ENCODE data around the gene TGFBR1.

Gene TGFBR1

GRCh38 chr9:99104459-99105151 lies at the start of gene TGFBR1:
TGFBR1 (plus strand) TSS chr9:99105113; CDS start chr9:99105206, 93 bp downstream.
- H3K9me3 Mint-ChIP-seq = no peaks in the 10 kb centered on the region
- H3K36me3 Mint-ChIP-seq (ENCODE audit: low read depth) = no peaks in the 10 kb centered on the region
- no peaks in the 10 kb centered on the region for H3K27me3 Mint-ChIP-seq
- H3K4me3 Mint-ChIP-seq = peak within 1 kb of the TSS; percentile 87
- peaks cover 54% of the 10 kb centered on the region for H3K4me1 Mint-ChIP-seq (ENCODE audit: low read depth)
- H3K27ac Mint-ChIP-seq = peak within 1 kb of the TSS; percentile 85

- H3K4me3 Mint-ChIP-seq = no peak overlapping the region
- peaks cover 74% of the 10 kb centered on the region for H3K4me1 Mint-ChIP-seq (ENCODE audit: low read depth)
- no peaks in the 10 kb centered on the region for H3K9me3 Mint-ChIP-seq
- no peaks in the 10 kb centered on the region for H3K27me3 Mint-ChIP-seq
- no peaks in the 10 kb centered on the region for H3K36me3 Mint-ChIP-seq (ENCODE audit: low read depth)
- peak overlapping the region; percentile 17 for H3K27ac Mint-ChIP-seq
Measured at GRCh38 chr9:99055384-99055783, 49.5 kb upstream of the TGFBR1 start.

- peaks cover 79% of the 10 kb centered on the region for H3K4me1 Mint-ChIP-seq (ENCODE audit: low read depth)
- no peak overlapping the region for H3K4me3 Mint-ChIP-seq
- H3K27ac Mint-ChIP-seq = peak overlapping the region; percentile 66
- H3K9me3 Mint-ChIP-seq = no peaks in the 10 kb centered on the region
- H3K36me3 Mint-ChIP-seq (ENCODE audit: low read depth) = no peaks in the 10 kb centered on the region
- no peaks in the 10 kb centered on the region for H3K27me3 Mint-ChIP-seq
Measured at GRCh38 chr9:99056186-99056585, 48.7 kb upstream of the TGFBR1 start.

GRCh38 chr9:99056886-99057664 lies 47.8 kb upstream of the TGFBR1 start:
- Mint-ChIP-seq H3K4me1 (ENCODE audit: low read depth) (peaks cover 79% of the 10 kb centered on the region), H3K27me3 (no peaks in the 10 kb centered on the region), H3K36me3 (ENCODE audit: low read depth) (no peaks in the 10 kb centered on the region), H3K4me3 (peak overlapping the region; percentile 74), H3K9me3 (no peaks in the 10 kb centered on the region), H3K27ac (peak overlapping the region; percentile 66)

- H3K36me3 Mint-ChIP-seq (ENCODE audit: low read depth) = no peaks in the 10 kb centered on the region
- H3K4me1 Mint-ChIP-seq (ENCODE audit: low read depth) = peaks cover 73% of the 10 kb centered on the region
- H3K4me3 Mint-ChIP-seq = peak overlapping the region; percentile 74
- H3K27ac Mint-ChIP-seq = peak overlapping the region; percentile 66
- H3K27me3 Mint-ChIP-seq = no peaks in the 10 kb centered on the region
- H3K9me3 Mint-ChIP-seq = no peaks in the 10 kb centered on the region
Measured at GRCh38 chr9:99057665-99058625, 47.0 kb upstream of the TGFBR1 start.

GRCh38 chr9:99058964-99059921 lies 45.7 kb upstream of the TGFBR1 start:
- Mint-ChIP-seq H3K36me3 (ENCODE audit: low read depth) (no peaks in the 10 kb centered on the region), H3K27me3 (no peaks in the 10 kb centered on the region), H3K9me3 (no peaks in the 10 kb centered on the region), H3K4me1 (ENCODE audit: low read depth) (peaks cover 62% of the 10 kb centered on the region), H3K4me3 (peak overlapping the region; percentile 74), H3K27ac (peak overlapping the region; percentile 60)

- Mint-ChIP-seq H3K9me3 (no peaks in the 10 kb centered on the region), H3K27ac (no peak overlapping the region), H3K36me3 (ENCODE audit: low read depth) (no peaks in the 10 kb centered on the region), H3K4me1 (ENCODE audit: low read depth) (peaks cover 49% of the 10 kb centered on the region), H3K4me3 (no peak overlapping the region), H3K27me3 (no peaks in the 10 kb centered on the region)
Measured at GRCh38 chr9:99060621-99061020, 44.3 kb upstream of the TGFBR1 start.

GRCh38 chr9:99062549-99062948 lies 42.4 kb upstream of the TGFBR1 start:
- H3K4me1 Mint-ChIP-seq (ENCODE audit: low read depth) = peaks cover 30% of the 10 kb centered on the region
- H3K9me3 Mint-ChIP-seq = no peaks in the 10 kb centered on the region
- no peaks in the 10 kb centered on the region for H3K36me3 Mint-ChIP-seq (ENCODE audit: low read depth)
- H3K4me3 Mint-ChIP-seq = no peak overlapping the region
- H3K27me3 Mint-ChIP-seq = no peaks in the 10 kb centered on the region
- no peak overlapping the region for H3K27ac Mint-ChIP-seq

GRCh38 chr9:99063522-99063921 lies 41.4 kb upstream of the TGFBR1 start:
- peaks cover 23% of the 10 kb centered on the region for H3K4me1 Mint-ChIP-seq (ENCODE audit: low read depth)
- H3K27me3 Mint-ChIP-seq = no peaks in the 10 kb centered on the region
- H3K27ac Mint-ChIP-seq = no peak overlapping the region
- H3K36me3 Mint-ChIP-seq (ENCODE audit: low read depth) = no peaks in the 10 kb centered on the region
- H3K9me3 Mint-ChIP-seq = no peaks in the 10 kb centered on the region
- H3K4me3 Mint-ChIP-seq = no peak overlapping the region

GRCh38 chr9:99066571-99066970 lies 38.3 kb upstream of the TGFBR1 start:
- H3K36me3 Mint-ChIP-seq (ENCODE audit: low read depth) = no peaks in the 10 kb centered on the region
- no peaks in the 10 kb centered on the region for H3K9me3 Mint-ChIP-seq
- H3K27me3 Mint-ChIP-seq = no peaks in the 10 kb centered on the region
- H3K4me1 Mint-ChIP-seq (ENCODE audit: low read depth) = peaks cover 27% of the 10 kb centered on the region
- no peak overlapping the region for H3K27ac Mint-ChIP-seq
- H3K4me3 Mint-ChIP-seq = no peak overlapping the region

GRCh38 chr9:99069075-99069474 lies 35.8 kb upstream of the TGFBR1 start:
- Mint-ChIP-seq H3K36me3 (ENCODE audit: low read depth) (no peaks in the 10 kb centered on the region), H3K27ac (peak overlapping the region; percentile 69), H3K27me3 (no peaks in the 10 kb centered on the region), H3K4me1 (ENCODE audit: low read depth) (peaks cover 28% of the 10 kb centered on the region), H3K9me3 (no peaks in the 10 kb centered on the region), H3K4me3 (no peak overlapping the region)

- Mint-ChIP-seq H3K27ac (peak overlapping the region; percentile 69), H3K4me3 (no peak overlapping the region), H3K4me1 (ENCODE audit: low read depth) (peaks cover 33% of the 10 kb centered on the region), H3K36me3 (ENCODE audit: low read depth) (no peaks in the 10 kb centered on the region), H3K9me3 (no peaks in the 10 kb centered on the region), H3K27me3 (no peaks in the 10 kb centered on the region)
Measured at GRCh38 chr9:99069546-99069945, 35.4 kb upstream of the TGFBR1 start.

GRCh38 chr9:99070681-99071080 lies 34.2 kb upstream of the TGFBR1 start:
- no peaks in the 10 kb centered on the region for H3K9me3 Mint-ChIP-seq
- H3K4me3 Mint-ChIP-seq = no peak overlapping the region
- H3K27ac Mint-ChIP-seq = peak overlapping the region; percentile 42
- H3K27me3 Mint-ChIP-seq = no peaks in the 10 kb centered on the region
- H3K36me3 Mint-ChIP-seq (ENCODE audit: low read depth) = no peaks in the 10 kb centered on the region
- H3K4me1 Mint-ChIP-seq (ENCODE audit: low read depth) = peaks cover 44% of the 10 kb centered on the region

Measured in stimulated activated naive CD8-positive, alpha-beta T cell treated with anti-CD3 and anti-CD28 coated beads, Interleukin-15, Interleukin-2, amounts not matched to agents 100 ng/mL and 50 ng/mL, for 24 hours (primary cell).